GM19467 (cell line): ENCODE results near the gene TTC7B.

Source experiments
- ATAC-seq: cut with Tn5 transposase; IDR thresholded peaks from one replicate; pipeline ENCODE4 v1.9.1; 2021; ENCODE audit warnings: mild to moderate bottlenecking, moderate library complexity; ENCODE audit not compliant: unreplicated experiment

Gene TTC7B

GRCh38 chr14:90567991-90568390 lies 248.2 kb downstream of the TTC7B start:
- no peak for ATAC-seq

GRCh38 chr14:90567191-90567590 lies 249.0 kb downstream of the TTC7B start:
- ATAC-seq, result no peak

- ATAC-seq, result no peak
Observed at GRCh38 chr14:90566481-90566880, 249.7 kb downstream of the TTC7B start.

- no peak for ATAC-seq
Observed at GRCh38 chr14:90564496-90564895, 251.7 kb downstream of the TTC7B start.

GRCh38 chr14:90562652-90563051 lies 253.6 kb downstream of the TTC7B start:
- no peak for ATAC-seq

- no peak for ATAC-seq
Observed at GRCh38 chr14:90561920-90562319, 254.3 kb downstream of the TTC7B start.

GRCh38 chr14:90560991-90561390 lies 255.2 kb downstream of the TTC7B start:
- ATAC-seq, result no peak

- no peak for ATAC-seq
Observed at GRCh38 chr14:90560558-90560957, 255.7 kb downstream of the TTC7B start.

- ATAC-seq, result no peak
Observed at GRCh38 chr14:90559811-90560492, 256.3 kb downstream of the TTC7B start.

GRCh38 chr14:90558983-90559590 lies 257.1 kb downstream of the TTC7B start:
- ATAC-seq, result no peak

GRCh38 chr14:90558041-90558982 lies 257.9 kb downstream of the TTC7B start:
- ATAC-seq, result no peak

- ATAC-seq, result no peak
Observed at GRCh38 chr14:90557516-90557915, 258.7 kb downstream of the TTC7B start.

- ATAC-seq, result no peak
Observed at GRCh38 chr14:90556666-90557450, 259.4 kb downstream of the TTC7B start.

- no peak for ATAC-seq
Observed at GRCh38 chr14:90556012-90556477, 260.2 kb downstream of the TTC7B start.

- ATAC-seq, result no peak
Observed at GRCh38 chr14:90555126-90556011, 260.9 kb downstream of the TTC7B start.

- no peak for ATAC-seq
Observed at GRCh38 chr14:90554341-90554740, 261.9 kb downstream of the TTC7B start.

GRCh38 chr14:90553921-90554336 lies 262.3 kb downstream of the TTC7B start:
- ATAC-seq, result no peak

GRCh38 chr14:90553298-90553920 lies 262.8 kb downstream of the TTC7B start:
- no peak for ATAC-seq
